Measurements from ENCODE around the gene FOS. TPM values are rescaled to one million over a fixed set of nuclear protein-coding genes. Genes with fewer than 3 reads are reported as not detected.
A peak's percentile ranks its signal among the peaks of the same experiment; 100 is the strongest.

Gene FOS
- total and polyA plus RNA-seq, 2 experiments from 2014 or later = 107 to 124 TPM

GRCh38 chr14:75275598-75275997, 3.0 kb upstream of the FOS start:
- Histone ChIP-seq H3F3A (ENCODE audit: insufficient read depth) (peaks cover 32% of the 10 kb centered on the region), H3K36me3 (ENCODE audit: low read depth) (peaks cover 8% of the 10 kb centered on the region; the same call in 1 of the 2 replicates), H3K27ac (no peak overlapping the region), H3K79me2 (ENCODE audit: insufficient read depth) (peaks cover 17% of the 10 kb centered on the region), H3K4me1 (ENCODE audit: insufficient read depth) (peaks cover 19% of the 10 kb centered on the region), H2AFZ (no peak overlapping the region), H3K9ac (no peak overlapping the region), H4K20me1 (ENCODE audit: insufficient read depth) (no peaks in the 10 kb centered on the region), H3K9me2 (ENCODE audit: insufficient read depth) (no peaks in the 10 kb centered on the region), H3K4me3 (no peak overlapping the region), H3K4me2 (ENCODE audit: unreplicated experiment) (no peak overlapping the region), H3K27me3 (replicated peaks; ENCODE audit: insufficient read depth) (no peaks in the 10 kb centered on the region), H3K9me3 (ENCODE audit: low read depth) (no peaks in the 10 kb centered on the region)
- 89 to 93% methylated on average over 2 of the region's 2 CpGs for WGBS, 2 experiments (ENCODE audit: low coverage in 1 of 2, low lambda C conversion rate in 2 of 2, missing lambda C conversion rate in 2 of 2)
- no peak for DNase-seq
- in situ Hi-C loops (cut with MboI) = loop anchor here (25.0 kb wide), 1 partner anchor 338 kb away; no protein-coding TSS in a partner anchor
- TF ChIP-seq EZH2phosphoT487 (IDR thresholded peaks at IDR 0.05; ENCODE audit: insufficient read depth, low read depth) (no peak), EZH2 (IDR thresholded peaks at IDR 0.05; ENCODE audit: insufficient read depth, poor library complexity, severe bottlenecking) (no peak)

GRCh38 chr14:75277008-75277814, 1.4 kb upstream of the FOS start:
- Histone ChIP-seq H3K4me2 (ENCODE audit: unreplicated experiment) (peak overlapping the region; percentile 99), H4K20me1 (ENCODE audit: insufficient read depth) (no peaks in the 10 kb centered on the region), H3K4me3 (peak overlapping the region; percentile 92), H3F3A (ENCODE audit: insufficient read depth) (peaks cover 42% of the 10 kb centered on the region), H3K9ac (peak overlapping the region; percentile 99), H3K9me3 (ENCODE audit: low read depth) (no peaks in the 10 kb centered on the region), H3K4me1 (ENCODE audit: insufficient read depth) (peaks cover 19% of the 10 kb centered on the region), H3K27me3 (replicated peaks; ENCODE audit: insufficient read depth) (no peaks in the 10 kb centered on the region), H3K79me2 (ENCODE audit: insufficient read depth) (peaks cover 21% of the 10 kb centered on the region), H3K36me3 (ENCODE audit: low read depth) (peaks cover 20% of the 10 kb centered on the region; the same call in 1 of the 2 replicates), H2AFZ (peak overlapping the region; percentile 59), H3K27ac (peak overlapping the region; percentile 96), H3K9me2 (ENCODE audit: insufficient read depth) (no peaks in the 10 kb centered on the region)
- peak; percentile 97 for DNase-seq
- in situ Hi-C loops (cut with MboI) = loop anchor here (25.0 kb wide), 1 partner anchor 340 kb away; no protein-coding TSS in a partner anchor
- TF ChIP-seq EZH2 (IDR thresholded peaks at IDR 0.05; ENCODE audit: insufficient read depth, poor library complexity, severe bottlenecking) = no peak
- no peak for TF ChIP-seq EZH2phosphoT487 (IDR thresholded peaks at IDR 0.05; ENCODE audit: insufficient read depth, low read depth)
- 1% methylated on average over 62 to 70 of the region's 81 CpGs for WGBS, 2 experiments (ENCODE audit: low coverage in 1 of 2, low lambda C conversion rate in 2 of 2, missing lambda C conversion rate in 2 of 2)

- Histone ChIP-seq H3K79me2 (ENCODE audit: insufficient read depth) (peaks cover 21% of the 10 kb centered on the region), H2AFZ (peak overlapping the region; percentile 58), H3F3A (ENCODE audit: insufficient read depth) (peaks cover 41% of the 10 kb centered on the region), H3K4me2 (ENCODE audit: unreplicated experiment) (peak overlapping the region; percentile 99), H3K4me1 (ENCODE audit: insufficient read depth) (peaks cover 16% of the 10 kb centered on the region), H3K9ac (peak overlapping the region; percentile 99), H3K27ac (peak overlapping the region; percentile 96), H3K9me3 (ENCODE audit: low read depth) (no peaks in the 10 kb centered on the region), H3K27me3 (replicated peaks; ENCODE audit: insufficient read depth) (no peaks in the 10 kb centered on the region), H3K36me3 (ENCODE audit: low read depth) (peaks cover 20% of the 10 kb centered on the region; the same call in 1 of the 2 replicates), H3K4me3 (peak overlapping the region; percentile 92), H3K9me2 (ENCODE audit: insufficient read depth) (no peaks in the 10 kb centered on the region), H4K20me1 (ENCODE audit: insufficient read depth) (no peaks in the 10 kb centered on the region)
- DNase-seq = no peak
- in situ Hi-C loops (cut with MboI) = loop anchor here (25.0 kb wide), 1 partner anchor 341 kb away; no protein-coding TSS in a partner anchor
- WGBS, 2 experiments (ENCODE audit: low coverage in 1 of 2, low lambda C conversion rate in 2 of 2, missing lambda C conversion rate in 2 of 2) = 0 to 1% methylated on average over 23 to 27 of the region's 27 CpGs
- TF ChIP-seq EZH2phosphoT487 (IDR thresholded peaks at IDR 0.05; ENCODE audit: insufficient read depth, low read depth) (no peak), EZH2 (IDR thresholded peaks at IDR 0.05; ENCODE audit: insufficient read depth, poor library complexity, severe bottlenecking) (no peak)
Observed at GRCh38 chr14:75277815-75278421, 710 bp upstream of the FOS start.

- in situ Hi-C loops (cut with MboI) = loop anchor here (25.0 kb wide), 1 partner anchor 342 kb away; no protein-coding TSS in a partner anchor
Observed at GRCh38 chr14:75279153-75279762, 630 bp downstream of the FOS start.

More at GRCh38 chr14:75279153-75279762, 630 bp downstream of the FOS start:
- Histone ChIP-seq H3K4me3 (peak overlapping the region; percentile 92), H3K27ac (peak overlapping the region; percentile 96), H3K4me2 (ENCODE audit: unreplicated experiment) (peak overlapping the region; percentile 99), H3K9me3 (ENCODE audit: low read depth) (no peaks in the 10 kb centered on the region), H3K9ac (peak overlapping the region; percentile 99), H3K9me2 (ENCODE audit: insufficient read depth) (no peaks in the 10 kb centered on the region), H3F3A (ENCODE audit: insufficient read depth) (peaks cover 46% of the 10 kb centered on the region; the same call in 1 of the 2 replicates), H2AFZ (no peak overlapping the region), H4K20me1 (ENCODE audit: insufficient read depth) (no peaks in the 10 kb centered on the region), H3K36me3 (ENCODE audit: low read depth) (peaks cover 20% of the 10 kb centered on the region; the same call in 1 of the 2 replicates), H3K4me1 (ENCODE audit: insufficient read depth) (peaks cover 5% of the 10 kb centered on the region; the same call in 1 of the 2 replicates), H3K27me3 (replicated peaks; ENCODE audit: insufficient read depth) (no peaks in the 10 kb centered on the region), H3K79me2 (ENCODE audit: insufficient read depth) (peaks cover 21% of the 10 kb centered on the region)
- 0 to 2% methylated on average over 26 to 38 of the region's 38 CpGs for WGBS, 2 experiments (ENCODE audit: low coverage in 1 of 2, low lambda C conversion rate in 2 of 2, missing lambda C conversion rate in 2 of 2)
- no peak for TF ChIP-seq EZH2 (IDR thresholded peaks at IDR 0.05; ENCODE audit: insufficient read depth, poor library complexity, severe bottlenecking)
- no peak for TF ChIP-seq EZH2phosphoT487 (IDR thresholded peaks at IDR 0.05; ENCODE audit: insufficient read depth, low read depth)
- DNase-seq = peak; percentile 83
